ENCODE results near the gene HDGFL2. TPM values are rescaled to one million over a fixed set of nuclear protein-coding genes. Genes with fewer than 3 reads are reported as not detected.

HDGFL2 gene
- total RNA-seq, 2 experiments from 2014 or later: 17.2 to 18.0 TPM

DNA sequence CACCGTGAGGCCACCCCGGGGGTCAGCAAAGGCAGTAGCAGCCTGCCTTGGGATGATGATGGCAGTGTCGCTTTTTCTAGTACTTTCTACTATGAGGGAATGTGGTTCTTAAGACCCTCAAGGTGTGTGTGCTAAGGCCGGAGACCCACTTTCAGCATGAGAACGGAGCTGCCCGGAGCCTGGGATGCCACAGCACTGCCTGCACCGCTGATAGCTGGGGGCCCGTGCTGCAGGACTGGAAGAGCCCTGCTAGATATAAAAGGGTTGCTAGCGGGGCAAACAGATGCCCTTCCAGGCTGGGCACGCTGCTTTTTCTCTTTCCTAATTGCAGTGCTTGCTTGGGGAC, 31.7 kb downstream of the HDGFL2 start:
- H3K27me3 Mint-ChIP-seq: no peaks in the 10 kb centered on the region
- H3K27ac ChIP-seq (ENCODE audit: low read depth in 1 of 2, low read length in 2 of 2): no peak overlapping the region
- ChIA-PET POLR2A (no interaction called here), CTCF (no interaction called here)
- H3K4me1 Mint-ChIP-seq (ENCODE audit: low read depth): no peaks in the 10 kb centered on the region
- H3K4me1 ChIP-seq (ENCODE audit: insufficient read depth, low read length): no peaks in the 10 kb centered on the region
- peaks cover 32% of the 10 kb centered on the region for H3K36me3 Mint-ChIP-seq (ENCODE audit: low read depth)
- intact Hi-C loops (cut with DNase I, micrococcal nuclease): no loop called here
- DNase-seq (no peak), ATAC-seq (ENCODE audit: poor library complexity) (no peak)
- peaks cover 16% of the 10 kb centered on the region for H3K36me3 ChIP-seq (ENCODE audit: insufficient read depth, low read length)
- no peak overlapping the region for H3K27ac Mint-ChIP-seq
- TF ChIP-seq, protein P1, sequence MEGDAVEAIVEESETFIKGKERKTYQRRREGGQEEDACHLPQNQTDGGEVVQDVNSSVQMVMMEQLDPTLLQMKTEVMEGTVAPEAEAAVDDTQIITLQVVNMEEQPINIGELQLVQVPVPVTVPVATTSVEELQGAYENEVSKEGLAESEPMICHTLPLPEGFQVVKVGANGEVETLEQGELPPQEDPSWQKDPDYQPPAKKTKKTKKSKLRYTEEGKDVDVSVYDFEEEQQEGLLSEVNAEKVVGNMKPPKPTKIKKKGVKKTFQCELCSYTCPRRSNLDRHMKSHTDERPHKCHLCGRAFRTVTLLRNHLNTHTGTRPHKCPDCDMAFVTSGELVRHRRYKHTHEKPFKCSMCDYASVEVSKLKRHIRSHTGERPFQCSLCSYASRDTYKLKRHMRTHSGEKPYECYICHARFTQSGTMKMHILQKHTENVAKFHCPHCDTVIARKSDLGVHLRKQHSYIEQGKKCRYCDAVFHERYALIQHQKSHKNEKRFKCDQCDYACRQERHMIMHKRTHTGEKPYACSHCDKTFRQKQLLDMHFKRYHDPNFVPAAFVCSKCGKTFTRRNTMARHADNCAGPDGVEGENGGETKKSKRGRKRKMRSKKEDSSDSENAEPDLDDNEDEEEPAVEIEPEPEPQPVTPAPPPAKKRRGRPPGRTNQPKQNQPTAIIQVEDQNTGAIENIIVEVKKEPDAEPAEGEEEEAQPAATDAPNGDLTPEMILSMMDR (IDR thresholded peaks at IDR 0.05): no peak
- H3K4me3 ChIP-seq (ENCODE audit: low read length): no peak overlapping the region
- H3K4me3 Mint-ChIP-seq: no peak overlapping the region
- H3K9me3 ChIP-seq (ENCODE audit: control insufficient read depth in 1 of 2, insufficient read depth in 1 of 2, low read length in 2 of 2): peaks cover 0 to 5% of the 10 kb centered on the region in 2 experiments
- H3K9me3 Mint-ChIP-seq: no peaks in the 10 kb centered on the region
- H3K27me3 ChIP-seq (ENCODE audit: control insufficient read depth in 1 of 2, insufficient read depth in 2 of 2, low read length in 2 of 2): no peaks in the 10 kb centered on the region

DNA sequence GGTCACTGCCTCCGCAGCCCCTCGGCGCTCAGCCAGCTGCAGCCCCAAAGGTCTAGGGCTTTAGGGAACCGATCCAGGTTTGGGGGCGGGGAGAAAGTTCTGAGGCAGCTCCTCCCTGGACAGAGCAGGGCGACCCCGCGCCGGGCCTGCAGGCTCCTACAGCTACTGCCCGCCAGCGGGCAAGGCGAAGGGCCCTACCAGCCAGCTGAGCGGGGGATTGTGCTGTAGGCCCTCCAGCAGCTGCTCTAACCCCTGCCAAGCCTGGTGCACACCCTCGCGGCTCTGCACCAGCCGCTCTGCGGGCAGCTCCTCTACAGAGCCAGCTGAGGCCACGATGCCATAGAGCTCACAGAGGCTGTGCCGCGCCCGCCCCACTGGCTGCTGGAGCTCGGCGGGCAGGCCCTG, 32.2 kb downstream of the HDGFL2 start:
- POLR2A ChIA-PET: no interaction called here
- DNase-seq (no peak), ATAC-seq (ENCODE audit: poor library complexity) (no peak)
- CTCF ChIA-PET: no interaction called here
- intact Hi-C loops (cut with DNase I, micrococcal nuclease): no loop called here
- Histone ChIP-seq H3K36me3 (ENCODE audit: insufficient read depth, low read length) (peaks cover 16% of the 10 kb centered on the region), H3K9me3 (ENCODE audit: control insufficient read depth in 1 of 2, insufficient read depth in 1 of 2, low read length in 2 of 2) (peaks cover 0 to 5% of the 10 kb centered on the region in 2 experiments), H3K4me3 (ENCODE audit: low read length) (no peak overlapping the region), H3K4me1 (ENCODE audit: insufficient read depth, low read length) (no peaks in the 10 kb centered on the region), H3K27me3 (ENCODE audit: control insufficient read depth in 1 of 2, insufficient read depth in 2 of 2, low read length in 2 of 2) (no peaks in the 10 kb centered on the region), H3K27ac (ENCODE audit: low read depth in 1 of 2, low read length in 2 of 2) (no peak overlapping the region)
- Mint-ChIP-seq H3K36me3 (ENCODE audit: low read depth) (peaks cover 28% of the 10 kb centered on the region), H3K27me3 (no peaks in the 10 kb centered on the region), H3K27ac (no peak overlapping the region), H3K9me3 (no peaks in the 10 kb centered on the region), H3K4me1 (ENCODE audit: low read depth) (no peaks in the 10 kb centered on the region), H3K4me3 (no peak overlapping the region)
- TF ChIP-seq, protein P1 (IDR thresholded peaks at IDR 0.05): no peak

DNA sequence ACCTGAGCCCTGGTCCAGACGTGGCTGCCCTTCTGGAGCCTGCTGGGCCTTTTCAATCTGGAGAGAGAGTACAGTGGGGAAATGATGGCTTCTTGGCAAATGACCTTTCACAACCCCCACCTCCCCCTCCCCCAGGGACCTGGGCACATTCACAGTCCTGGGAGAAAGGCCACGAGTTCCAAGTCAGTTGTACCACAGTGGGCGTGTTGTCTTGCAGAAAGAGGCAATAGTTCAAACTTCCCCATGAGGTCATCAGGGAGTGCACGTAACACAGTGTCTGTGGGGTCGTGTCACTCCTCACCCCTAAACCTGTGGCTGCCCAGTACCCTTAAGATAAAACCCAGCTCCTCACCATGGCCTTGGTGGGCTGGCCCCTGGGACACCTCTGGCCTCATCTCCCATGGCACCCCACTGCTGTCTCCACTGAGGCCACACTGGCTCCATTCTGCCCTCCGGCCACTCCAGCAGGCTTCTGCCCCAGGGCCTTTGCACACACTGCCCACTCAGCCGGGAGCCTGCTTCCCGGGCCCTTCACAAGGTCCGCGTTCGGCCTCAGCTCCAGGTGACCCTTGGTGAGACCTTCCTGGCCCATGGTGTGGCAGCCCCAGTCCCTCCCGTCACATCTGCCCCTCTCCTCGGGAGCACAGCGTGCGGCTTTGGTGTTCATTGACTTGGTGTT, 32.9 kb downstream of the HDGFL2 start:
- Mint-ChIP-seq H3K4me3 (no peak overlapping the region), H3K4me1 (ENCODE audit: low read depth) (no peaks in the 10 kb centered on the region), H3K27ac (no peak overlapping the region), H3K27me3 (no peaks in the 10 kb centered on the region), H3K36me3 (ENCODE audit: low read depth) (peaks cover 21% of the 10 kb centered on the region), H3K9me3 (no peaks in the 10 kb centered on the region)
- no peak for ATAC-seq (ENCODE audit: poor library complexity)
- Histone ChIP-seq H3K27ac (ENCODE audit: low read depth in 1 of 2, low read length in 2 of 2) (no peak overlapping the region), H3K36me3 (ENCODE audit: insufficient read depth, low read length) (peaks cover 15% of the 10 kb centered on the region), H3K9me3 (ENCODE audit: control insufficient read depth in 1 of 2, insufficient read depth in 1 of 2, low read length in 2 of 2) (peaks cover 0 to 8% of the 10 kb centered on the region in 2 experiments), H3K27me3 (ENCODE audit: control insufficient read depth in 1 of 2, insufficient read depth in 2 of 2, low read length in 2 of 2) (no peaks in the 10 kb centered on the region), H3K4me1 (ENCODE audit: insufficient read depth, low read length) (no peaks in the 10 kb centered on the region), H3K4me3 (ENCODE audit: low read length) (no peak overlapping the region)
- ChIA-PET POLR2A (no interaction called here), CTCF (no interaction called here)
- TF ChIP-seq, protein P1 (IDR thresholded peaks at IDR 0.05): no peak
- no peak for DNase-seq
- intact Hi-C loops (cut with DNase I, micrococcal nuclease): no loop called here

Measured in CD4-positive, alpha-beta T cell (primary cell).